ENCODE data around the gene LARGE1.
"Not testable (repeated sequence)": the region's sequence is repeated elsewhere in the genome, so short reads cannot be mapped to it uniquely, and the experiment has no call there.

Gene LARGE1

DNA sequence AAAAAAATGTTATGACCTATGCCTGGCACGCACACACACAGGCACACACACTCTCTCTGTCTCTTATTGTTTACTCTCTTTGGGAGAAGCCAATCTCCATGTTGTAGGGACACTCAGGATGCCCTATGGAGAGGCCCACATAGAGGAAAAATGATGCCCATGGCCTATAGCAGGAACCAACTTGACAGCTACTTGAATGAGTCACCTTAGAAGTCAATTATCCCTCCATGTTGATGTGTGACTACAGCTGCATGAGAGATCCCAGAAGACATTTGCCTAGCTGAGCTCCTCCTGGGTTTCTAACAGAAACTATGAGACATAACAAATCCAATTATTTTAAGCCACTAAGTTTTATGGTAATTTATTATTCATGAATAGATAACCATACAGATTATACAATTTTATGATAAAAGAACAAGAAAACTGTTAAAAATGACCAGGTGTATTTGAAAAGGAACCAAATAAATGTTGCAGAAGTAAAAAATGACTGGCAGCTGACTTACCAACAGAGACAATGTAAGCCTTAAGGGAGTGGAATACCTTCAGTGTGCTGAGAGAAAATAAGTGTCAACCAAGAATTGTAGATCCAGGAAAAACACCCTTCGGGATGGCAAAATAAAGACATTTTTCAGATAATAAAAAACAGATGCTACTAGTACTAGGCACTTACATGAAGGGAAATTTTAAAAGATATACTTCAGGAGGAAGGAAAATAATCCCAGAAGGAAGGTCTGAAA is 458.4 kb downstream of the LARGE1 start:
- DNase-seq: no peak

- not testable (repeated sequence) for DNase-seq
Measured at GRCh38 chr22:33461245-33461644, 459.0 kb downstream of the LARGE1 start.

GRCh38 chr22:33459137-33459536 is 461.1 kb downstream of the LARGE1 start:
- DNase-seq: no peak

- DNase-seq: no peak
Measured at GRCh38 chr22:33456511-33456910, 463.8 kb downstream of the LARGE1 start.

- no peak for DNase-seq
Measured at GRCh38 chr22:33455036-33455435, 465.2 kb downstream of the LARGE1 start.

DNA sequence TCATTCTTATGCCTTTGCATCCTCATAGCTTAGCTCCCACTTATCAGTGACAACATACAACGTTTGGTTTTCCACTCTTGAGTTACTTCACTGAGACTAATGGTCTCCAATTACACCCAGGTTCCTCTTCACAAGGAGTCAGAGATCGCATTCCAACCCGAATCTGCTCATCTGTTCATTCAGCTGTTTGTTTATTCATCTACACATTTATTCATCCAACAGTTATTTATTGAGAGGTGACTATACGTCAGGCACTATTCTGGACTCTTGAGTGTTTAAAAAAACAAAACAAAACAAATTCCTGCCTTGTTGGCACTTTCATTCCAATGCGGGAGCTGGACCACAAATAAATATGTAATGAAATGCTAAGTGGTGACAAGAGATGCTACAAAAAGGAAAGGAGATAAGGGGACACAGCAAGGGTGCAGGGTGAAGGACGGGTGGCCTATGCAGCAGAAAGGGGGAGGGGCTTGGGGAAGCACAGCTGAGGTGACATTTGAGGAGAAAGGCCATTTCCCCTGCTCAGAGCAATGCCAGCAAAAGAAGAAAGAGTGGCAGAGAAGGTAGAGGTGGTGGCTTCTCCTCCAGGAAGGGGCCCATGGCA is 468.3 kb downstream of the LARGE1 start:
- no peak for DNase-seq

DNA sequence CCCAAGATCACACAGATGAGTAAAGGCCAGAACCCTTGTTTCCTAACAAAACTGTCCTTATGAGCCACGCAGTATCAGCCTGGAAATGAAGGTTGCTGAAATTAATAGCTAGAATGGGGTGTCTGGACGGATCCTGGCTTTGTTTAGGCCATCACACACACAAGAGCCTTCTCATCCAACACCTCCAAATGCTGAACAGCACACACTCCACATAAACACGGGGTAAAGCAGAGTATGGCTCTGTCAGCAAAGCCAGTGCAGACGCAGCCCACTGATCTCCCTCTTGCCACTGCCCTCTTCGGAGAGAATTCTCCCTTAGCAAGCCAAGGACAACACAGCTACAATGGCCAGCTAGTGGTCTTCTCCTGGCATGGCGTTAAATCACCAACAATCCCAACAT is 469.5 kb downstream of the LARGE1 start:
- DNase-seq: no peak

- DNase-seq: no peak
Measured at GRCh38 chr22:33447733-33448132, 472.5 kb downstream of the LARGE1 start.

GRCh38 chr22:33443683-33444082 is 476.6 kb downstream of the LARGE1 start:
- DNase-seq: no peak

DNA sequence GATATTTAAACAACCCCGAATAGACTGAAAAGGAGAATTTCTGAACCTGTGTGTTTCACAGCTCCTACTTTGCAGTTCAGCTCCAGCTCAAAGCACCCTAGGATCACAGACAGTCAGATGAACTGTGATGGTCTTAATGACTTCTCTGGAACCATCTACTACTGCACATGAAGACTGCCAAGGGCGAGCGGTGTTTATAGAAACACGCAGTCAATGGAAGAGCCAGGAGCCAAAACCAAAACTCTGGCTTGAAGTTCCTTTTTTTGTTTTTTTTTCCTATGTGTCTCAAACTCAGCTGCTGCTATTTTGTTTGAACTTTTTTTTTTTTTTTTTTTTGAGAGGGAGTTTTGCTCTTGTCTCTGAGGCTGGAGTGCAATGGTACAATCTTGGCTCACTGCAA is 479.5 kb downstream of the LARGE1 start:
- no peak for DNase-seq

GRCh38 chr22:33438273-33438672 is 482.0 kb downstream of the LARGE1 start:
- DNase-seq: no peak

DNA sequence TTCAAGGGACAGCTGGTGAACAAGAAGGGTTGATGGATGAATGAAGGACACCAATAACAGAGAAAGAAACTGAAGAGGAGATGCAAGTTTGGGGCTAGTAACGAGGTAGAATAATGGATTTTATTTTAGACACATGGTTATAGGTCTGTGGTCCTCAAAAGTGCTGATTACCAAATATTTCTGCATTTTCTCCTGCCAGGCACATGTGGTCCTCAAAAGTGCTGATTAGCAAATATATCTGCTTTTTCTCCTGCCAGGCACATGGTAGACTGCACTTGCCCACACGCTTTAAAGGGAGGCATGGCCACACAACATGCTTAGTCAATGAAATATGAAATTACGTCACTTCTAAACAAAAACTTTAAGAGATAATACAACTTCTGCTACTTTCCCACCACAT is 489.0 kb downstream of the LARGE1 start:
- no peak for DNase-seq

DNA sequence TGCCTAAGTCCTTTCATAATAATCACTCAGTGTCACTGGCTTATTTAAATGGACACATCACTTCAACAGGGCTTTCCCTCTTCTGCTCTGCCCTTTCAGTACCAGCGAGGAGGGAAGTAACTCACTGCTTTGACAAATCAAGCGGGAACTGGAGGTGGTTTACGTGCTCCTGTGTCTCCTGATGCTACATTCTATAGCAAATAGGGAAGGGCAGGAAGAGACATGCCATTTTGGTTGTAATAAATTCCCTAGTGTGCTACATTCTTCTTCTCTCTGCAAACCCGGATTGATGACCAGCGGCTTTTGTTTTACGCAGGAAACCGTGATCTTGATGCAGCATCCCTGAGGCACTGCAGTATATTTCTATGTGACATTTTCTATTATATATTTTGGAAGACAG is 491.0 kb downstream of the LARGE1 start:
- DNase-seq: no peak

- no peak for DNase-seq
Measured at GRCh38 chr22:33427461-33427860, 492.8 kb downstream of the LARGE1 start.

DNA sequence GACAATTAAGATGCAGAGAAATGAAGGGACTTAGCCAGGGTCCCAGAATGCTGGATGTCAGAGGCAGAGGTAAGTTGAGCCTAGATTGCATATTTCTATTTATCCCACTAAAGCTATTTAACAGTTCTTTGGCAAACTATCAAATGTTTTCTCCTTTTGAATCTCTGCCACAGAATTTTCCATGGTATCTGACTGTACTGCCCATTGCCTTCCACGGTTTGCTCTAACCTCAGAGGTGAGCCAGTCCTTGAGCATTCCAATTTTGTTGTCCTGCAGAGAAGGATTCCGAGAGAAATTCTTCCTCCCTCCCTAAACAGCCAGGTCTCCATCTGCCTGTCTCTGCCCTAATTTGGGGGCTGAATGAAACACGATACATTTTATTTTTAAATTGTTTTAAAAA is 493.8 kb downstream of the LARGE1 start:
- DNase-seq: no peak

- DNase-seq: no peak
Measured at GRCh38 chr22:33421859-33422258, 498.4 kb downstream of the LARGE1 start.

- no peak for DNase-seq
Measured at GRCh38 chr22:33418484-33418883, 501.8 kb downstream of the LARGE1 start.

DNA sequence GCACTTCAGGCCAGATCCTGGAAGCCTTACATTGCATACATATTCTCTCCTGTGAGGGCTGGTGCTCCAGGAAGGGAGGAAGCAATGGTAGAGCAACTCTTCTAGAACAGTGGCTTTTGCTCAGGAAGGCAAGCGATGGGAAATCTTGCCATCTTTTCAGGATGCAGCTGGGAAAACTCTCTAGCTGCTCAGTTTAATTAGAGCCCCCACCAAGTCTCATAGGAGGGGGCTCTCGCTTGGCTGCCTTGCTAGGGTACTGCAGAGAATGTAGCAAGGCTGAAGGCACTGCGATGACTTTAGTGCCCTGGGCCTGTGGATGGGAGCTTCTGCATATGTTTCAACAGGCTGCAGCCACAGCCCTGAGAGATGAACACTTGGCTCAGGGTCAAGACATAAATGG is 504.9 kb downstream of the LARGE1 start:
- no peak for DNase-seq

- no peak for DNase-seq
Measured at GRCh38 chr22:33409079-33409478, 511.2 kb downstream of the LARGE1 start.

- no peak for DNase-seq
Measured at GRCh38 chr22:33405194-33405593, 515.1 kb downstream of the LARGE1 start.

GRCh38 chr22:33404723-33405122 is 515.6 kb downstream of the LARGE1 start:
- DNase-seq: no peak

GRCh38 chr22:33402325-33402724 is 518.0 kb downstream of the LARGE1 start:
- no peak for DNase-seq

DNA sequence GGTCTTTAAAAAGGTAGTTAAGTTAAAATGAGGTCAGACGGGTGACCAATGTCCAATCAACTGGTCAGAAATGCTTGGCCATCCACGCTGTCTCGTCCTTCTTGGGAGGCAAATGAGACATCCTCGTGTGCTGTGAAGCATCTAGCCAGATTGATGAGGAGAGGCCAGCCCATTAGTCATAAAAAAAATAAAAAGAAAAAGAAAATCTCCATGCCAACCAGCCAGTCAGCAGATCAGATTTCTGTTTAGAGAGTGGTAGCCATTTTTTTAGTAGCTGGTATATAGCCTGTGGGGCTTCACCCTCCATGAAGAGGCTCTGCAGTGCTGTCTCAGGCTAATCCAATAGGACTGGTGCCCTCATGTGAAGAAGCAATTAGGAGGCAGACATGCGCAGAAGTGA is 519.0 kb downstream of the LARGE1 start:
- no peak for DNase-seq

DNA sequence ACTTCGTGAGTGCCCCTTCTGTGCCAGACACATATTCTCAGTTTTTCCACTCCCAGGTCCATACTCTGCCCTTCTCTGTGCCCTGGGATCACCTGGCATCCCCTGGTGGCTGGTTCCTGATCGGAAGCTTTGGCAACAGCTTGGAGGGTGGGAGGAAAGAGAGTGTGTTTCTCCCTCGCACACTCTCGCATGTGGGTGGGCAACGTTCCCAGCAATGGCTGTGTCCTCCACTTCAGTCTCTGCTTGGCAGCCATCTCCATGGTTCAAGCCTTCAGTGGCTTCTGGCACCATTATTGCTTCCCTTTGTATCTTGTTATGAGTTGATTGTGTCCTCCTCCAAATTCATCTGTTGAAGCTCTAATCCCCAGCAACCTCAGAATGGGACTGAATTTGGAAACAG is 519.4 kb downstream of the LARGE1 start:
- no peak for DNase-seq
